OCI-LY7 (cell line): ENCODE data around the gene KRTAP5-7. TPM values are rescaled to one million over a fixed set of nuclear protein-coding genes. Genes with fewer than 3 reads are reported as not detected.

Experiments used
- BruUV-seq: library from RNA; stranded (reverse); fragments of 400-500 nt; replicated peaks from 2 replicates; lab custom pipeline; 2021; lab: Mats Ljungman, UMichigan
- CTCF ChIA-PET: fragments of 300-600 bp; sonication (Branson Sonifier 250); formaldehyde crosslinking; loops from one replicate; lab custom pipeline; 2022; ENCODE audit warnings: antibody characterized with exemption; ENCODE audit not compliant: unreplicated experiment; lab: Charles Lee
- POLR2A ChIA-PET: fragments of 300-600 bp; sonication (Branson Sonifier 250); formaldehyde crosslinking; loops from one replicate; lab custom pipeline; 2022; ENCODE audit warnings: antibody characterized with exemption; lab: Charles Lee
- DNase-seq: peaks from one replicate; pipeline ENCODE4 v3.0.0-alpha.2; 2015; ENCODE audit warnings: low spot score
- H2AFZ ChIP-seq: fragments of 200-600 bp; sonication (generic), shearing (Covaris generic); 2 replicates; pipeline ENCODE4 v1.6.1; 2014; ENCODE audit warnings: mild to moderate bottlenecking, antibody characterized with exemption, low read length, moderate library complexity
- H3K27ac ChIP-seq: fragments of 200-600 bp; sonication (generic); 2 replicates; pipeline ENCODE4 v1.5.1; 2014; ENCODE audit warnings: mixed run types, low read depth, mild to moderate bottlenecking, moderate library complexity, low read length, inconsistent platforms; ENCODE audit not compliant: poor library complexity, severe bottlenecking
- H3K36me3 ChIP-seq: fragments of 200-600 bp; sonication (generic); 2 replicates; pipeline ENCODE4 v1.6.1; 2014; ENCODE audit warnings: mild to moderate bottlenecking, antibody characterized with exemption, low read length, moderate library complexity, mixed read lengths; ENCODE audit not compliant: insufficient read depth
- H3K4me1 ChIP-seq: fragments of 200-600 bp; sonication (generic); 2 replicates; pipeline ENCODE4 v1.5.1; 2014; ENCODE audit warnings: mild to moderate bottlenecking, low read length; ENCODE audit not compliant: insufficient read depth, poor library complexity, severe bottlenecking
- H3K4me2 ChIP-seq: fragments of 200-600 bp; sonication (generic); 2 replicates; pipeline ENCODE4 v1.6.1; 2014; ENCODE audit warnings: mild to moderate bottlenecking, low read length
- H3K4me3 ChIP-seq: fragments of 200-600 bp; sonication (generic); 2 replicates; pipeline ENCODE4 v1.5.1; 2014; ENCODE audit warnings: mild to moderate bottlenecking, low read depth, low read length; ENCODE audit not compliant: poor library complexity, severe bottlenecking
- H3K79me2 ChIP-seq: fragments of 200-600 bp; sonication (generic); 2 replicates; pipeline ENCODE4 v1.6.1; 2016; ENCODE audit warnings: low read depth, mild to moderate bottlenecking, low read length, moderate library complexity, mixed read lengths; ENCODE audit not compliant: insufficient read depth
- H3K9me2 ChIP-seq: fragments of 200-600 bp; sonication (generic); 2 replicates; pipeline ENCODE4 v1.6.1; 2016; ENCODE audit warnings: mild to moderate bottlenecking, low read length, mixed read lengths; ENCODE audit not compliant: insufficient read depth
- H3K9me3 ChIP-seq: fragments of 200-600 bp; sonication (generic); 2 replicates; pipeline ENCODE4 v1.6.1; 2014; ENCODE audit warnings: mild to moderate bottlenecking, mixed run types, low read length, mixed read lengths
- H4K20me1 ChIP-seq: fragments of 200-600 bp; sonication (generic); 2 replicates; pipeline ENCODE4 v1.6.1; 2014; ENCODE audit warnings: mild to moderate bottlenecking, antibody characterized with exemption, low read length, moderate library complexity, mixed read lengths; ENCODE audit not compliant: insufficient read depth
- CTCF ChIP-seq: fragments of 200-600 bp; sonication (generic); conservative IDR thresholded peaks from 2 replicates; pipeline ENCODE4 v1.5.1; 2014; ENCODE audit warnings: mild to moderate bottlenecking, antibody characterized with exemption, low read length, moderate library complexity, mixed read lengths
- EZH2phosphoT487 ChIP-seq: fragments of 200-600 bp; sonication (generic); IDR thresholded peaks from 2 replicates; pipeline ENCODE4 v1.6.1; 2018; ENCODE audit warnings: low read depth, borderline replicate concordance, mild to moderate bottlenecking, mixed run types, antibody characterized with exemption, low read length, moderate library complexity, mixed read lengths
- intact Hi-C: fragments of 100-400 bp; cut with micrococcal nuclease; formaldehyde crosslinking; loops from one replicate; pipeline ENCODE4 v1.10.0; 2022; ENCODE audit not compliant: unreplicated experiment
- total RNA-seq, 2 experiments: library from RNA; depleted of rRNA in 1 of 2; stranded (reverse); fragments of >200 nt in 1 of 2; shearing (Covaris generic) in 1 of 2; gene quantifications; 2 replicates each; pipeline ENCODE4 v1.2.3, GENCODE V29; 2014 to 2022

Gene KRTAP5-7
- total RNA-seq, 2 experiments from 2014 or later, result not detected

GRCh38 chr11:71502871-71503435, 24.1 kb upstream of the KRTAP5-7 start:
- no peak for DNase-seq

GRCh38 chr11:71504531-71504930, 22.5 kb upstream of the KRTAP5-7 start:
- Histone ChIP-seq H3K4me2 (no peak overlapping the region), H3K79me2 (no peaks in the 10 kb centered on the region), H3K9me3 (no peaks in the 10 kb centered on the region), H3K4me1 (no peaks in the 10 kb centered on the region), H4K20me1 (no peaks in the 10 kb centered on the region), H3K36me3 (peaks cover 6% of the 10 kb centered on the region; the same call in 1 of the 2 replicates), H3K9me2 (no peaks in the 10 kb centered on the region), H2AFZ (no peak overlapping the region), H3K4me3 (no peak overlapping the region), H3K27ac (no peak overlapping the region)
- ChIA-PET CTCF (no interaction called here), POLR2A (no interaction called here)
- BruUV-seq, result no TSS peak
- TF ChIP-seq EZH2phosphoT487 (no peak), CTCF (no peak)
- no peak for DNase-seq
- intact Hi-C loops, result no loop called here

More at GRCh38 chr11:71502871-71503435, 24.1 kb upstream of the KRTAP5-7 start:
- ChIA-PET CTCF (no interaction called here), POLR2A (no interaction called here)
- Histone ChIP-seq H4K20me1 (no peaks in the 10 kb centered on the region), H3K79me2 (no peaks in the 10 kb centered on the region), H3K36me3 (peaks cover 22% of the 10 kb centered on the region), H3K4me1 (no peaks in the 10 kb centered on the region), H3K9me2 (no peaks in the 10 kb centered on the region), H3K4me2 (no peak overlapping the region), H3K4me3 (no peak overlapping the region), H2AFZ (no peak overlapping the region), H3K27ac (no peak overlapping the region), H3K9me3 (no peaks in the 10 kb centered on the region)
- no peak for TF ChIP-seq EZH2phosphoT487
- no peak for TF ChIP-seq CTCF
- BruUV-seq, result no TSS peak
- intact Hi-C loops, result no loop called here

GRCh38 chr11:71505001-71505400, 22.1 kb upstream of the KRTAP5-7 start:
- ChIA-PET CTCF (no interaction called here), POLR2A (no interaction called here)
- Histone ChIP-seq H2AFZ (no peak overlapping the region), H3K9me2 (no peaks in the 10 kb centered on the region), H3K4me2 (no peak overlapping the region), H3K4me1 (no peaks in the 10 kb centered on the region), H3K36me3 (0 out of 2 replicates have a peak, but pooled peaks cover 1% of the 10 kb centered on the region), H3K9me3 (no peaks in the 10 kb centered on the region), H3K79me2 (no peaks in the 10 kb centered on the region), H3K4me3 (no peak overlapping the region), H3K27ac (no peak overlapping the region), H4K20me1 (no peaks in the 10 kb centered on the region)
- intact Hi-C loops, result no loop called here
- no peak for DNase-seq
- no peak for TF ChIP-seq EZH2phosphoT487
- no TSS peak for BruUV-seq
